SJSA1 (cell line): Measurements from ENCODE around the gene SNCB. TPM values are rescaled to one million over a fixed set of nuclear protein-coding genes. Genes with fewer than 3 reads are reported as not detected.

Experiments
- total RNA-seq: library from RNA; depleted of rRNA; stranded (reverse); fragments of >200 nt; shearing (Covaris generic); gene quantifications from 2 replicates; pipeline ENCODE4 v1.2.3, GENCODE V29; 2014; rRNA removed

SNCB gene
- total RNA-seq, 1 experiment from 2014 or later: not detected

Other genes with a start within 250 kb of the SNCB start
- 32.0 and 43.5 TPM in 2 replicates for gene NOP16, start 241.9 kb downstream of the SNCB start, total RNA-seq
- gene HIGD2A, start 241.8 kb downstream of the SNCB start, total RNA-seq: 84.7 and 92.2 TPM in 2 replicates
- gene CLTB, start 214.0 kb downstream of the SNCB start, total RNA-seq: 177 and 206 TPM in 2 replicates
- 60.9 and 78.4 TPM in 2 replicates for gene FAF2, start 182.1 kb downstream of the SNCB start, total RNA-seq
- gene RNF44, start 93.1 kb downstream of the SNCB start, total RNA-seq: 5.0 and 5.6 TPM in 2 replicates
- gene CDHR2, start 81.2 kb downstream of the SNCB start, total RNA-seq: not detected in 2 replicates
- 15.0 and 15.6 TPM in 2 replicates for gene GPRIN1, start 20.4 kb downstream of the SNCB start, total RNA-seq
- not detected in 2 replicates for gene EIF4E1B, start 141 bp upstream of the SNCB start, total RNA-seq
- 50.9 and 52.5 TPM in 2 replicates for gene TSPAN17, start 16.9 kb upstream of the SNCB start, total RNA-seq
- not detected in 2 replicates for gene UNC5A, start 180.0 kb upstream of the SNCB start, total RNA-seq